Keratinocyte (primary cell): ENCODE results near the gene KRT7.

ENCODE experiments used
- CTCF ChIP-seq, 3 experiments: IDR thresholded peaks in 1 of 3; conservative IDR thresholded peaks in 1 of 3; optimal IDR thresholded peaks in 1 of 3; 2 replicates in 2 of 3; 3 replicates in 1 of 3; pipeline versions ENCODE3 to v1.5.1; 2011; ENCODE audit warnings: low read length in 3 of 3, mild to moderate bottlenecking in 3 of 3, moderate library complexity in 2 of 3, control low read depth in 1 of 3, inconsistent platforms in 1 of 3; ENCODE audit not compliant: insufficient read depth in 2 of 3; ENCODE audit errors: extremely low read depth in 1 of 3
- EZH2 ChIP-seq: IDR thresholded peaks from one replicate; pipeline ENCODE4 v1.6.1; 2012; ENCODE audit warnings: inconsistent platforms, mild to moderate bottlenecking, low read length, moderate library complexity

- TF ChIP-seq CTCF (optimal IDR thresholded peaks at IDR 0.05 in 1 of 3, IDR thresholded peaks at IDR 0.05 in 1 of 3, conservative IDR thresholded peaks at IDR 0.05 in 1 of 3; ENCODE audit: extremely low read depth in 1 of 3, insufficient read depth in 2 of 3, low read length in 3 of 3) (no peak), EZH2 (no peak)
Measured at GRCh38 chr12:52187640-52188039, 45.4 kb upstream of the KRT7 start.
